CD4-positive, alpha-beta memory T cell (primary cell): Measurements from ENCODE around the gene TRABD2B. TPM values are rescaled to one million over a fixed set of nuclear protein-coding genes. Genes with fewer than 3 reads are reported as not detected.

Experiments
- CTCF ChIA-PET: fragments of 350-600 bp; sonication (Branson Sonifier 250); formaldehyde crosslinking; loops from one replicate; lab custom pipeline; 2021; ENCODE audit warnings: inconsistent platforms; ENCODE audit not compliant: partially characterized antibody; lab: Charles Lee
- POLR2A ChIA-PET: fragments of 350-600 bp; sonication (Branson Sonifier 250); formaldehyde crosslinking; loops from one replicate; lab custom pipeline; 2021; ENCODE audit not compliant: partially characterized antibody; lab: Charles Lee
- DNase-seq, 5 donors: peaks; one replicate each; pipeline versions ENCODE4 v3.0.0 to v3.0.0-alpha.2; 2020 to 2022; ENCODE audit warnings: mixed read lengths in 1 of 5
- H3K27ac ChIP-seq: one replicate; pipeline ENCODE4 v1.7.0; 2013; ENCODE audit warnings: low read depth, low read length
- H3K27me3 ChIP-seq: 2 replicates; pipeline ENCODE4 v1.7.0; 2013; ENCODE audit warnings: mild to moderate bottlenecking, low read length, moderate library complexity; ENCODE audit not compliant: insufficient read depth
- H3K36me3 ChIP-seq: 2 replicates; pipeline ENCODE4 v1.7.0; 2013; ENCODE audit warnings: mild to moderate bottlenecking, low read length, moderate library complexity; ENCODE audit not compliant: insufficient read depth
- H3K4me1 ChIP-seq: 2 replicates; pipeline ENCODE4 v1.7.0; 2013; ENCODE audit warnings: mild to moderate bottlenecking, low read length, moderate library complexity; ENCODE audit not compliant: insufficient read depth
- H3K4me3 ChIP-seq, 2 donors: one replicate each; pipeline ENCODE4 v1.7.0; 2013; ENCODE audit warnings: low read length in 2 of 2, mild to moderate bottlenecking in 1 of 2
- H3K9me3 ChIP-seq, 2 donors: one replicate each; pipeline ENCODE4 v1.7.0; 2013; ENCODE audit warnings: low read length in 2 of 2, control low read depth in 1 of 2; ENCODE audit not compliant: control insufficient read depth in 1 of 2
- H3K27ac Mint-ChIP-seq, 7 donors: one replicate each; pipeline ENCODE4 v1.8.0; 2020 to 2021; ENCODE audit warnings: mixed read lengths in 7 of 7, mild to moderate bottlenecking in 6 of 7, inconsistent platforms in 3 of 7, moderate library complexity in 3 of 7
- H3K27me3 Mint-ChIP-seq, 2 donors: one replicate each; pipeline ENCODE4 v1.8.0; 2020 to 2021; ENCODE audit warnings: mixed read lengths in 2 of 2
- H3K36me3 Mint-ChIP-seq, 2 donors: one replicate each; pipeline ENCODE4 v1.8.0; 2020 to 2021; ENCODE audit warnings: mixed read lengths in 2 of 2, inconsistent platforms in 1 of 2, mild to moderate bottlenecking in 1 of 2
- H3K4me1 Mint-ChIP-seq, 4 donors: one replicate each; pipeline ENCODE4 v1.8.0; 2020 to 2021; ENCODE audit warnings: mixed read lengths in 4 of 4, mild to moderate bottlenecking in 1 of 4
- H3K4me3 Mint-ChIP-seq, 8 donors: one replicate each; pipeline ENCODE4 v1.8.0; 2020 to 2021; ENCODE audit warnings: mixed read lengths in 8 of 8, mild to moderate bottlenecking in 7 of 8, moderate library complexity in 6 of 8, inconsistent platforms in 3 of 8
- H3K9me3 Mint-ChIP-seq, 8 donors: one replicate each; pipeline ENCODE4 v1.8.0; 2020 to 2021; ENCODE audit warnings: mixed read lengths in 8 of 8, mild to moderate bottlenecking in 5 of 8, inconsistent platforms in 3 of 8, moderate library complexity in 1 of 8
- intact Hi-C: fragments of 100-400 bp; cut with micrococcal nuclease; formaldehyde crosslinking; loops from one replicate; pipeline ENCODE4 v1.15.1; 2023
- polyA plus RNA-seq, 2 donors: library from polyadenylated mRNA; unstranded; fragments of 300-500 nt; fragmentation: Illumina TruSeq; gene quantifications; one replicate each; pipeline ENCODE4 v1.2.3, GENCODE V29; 2021
- total RNA-seq, 2 experiments: library from RNA; stranded (reverse); gene quantifications; one replicate each; pipeline ENCODE4 v1.2.3, GENCODE V29; 2021

The TRABD2B gene
- total and polyA plus RNA-seq, 4 experiments from 2014 or later, result not detected

- no peak overlapping the region for H3K4me3 ChIP-seq
- H3K27me3 Mint-ChIP-seq, result peaks cover 3 to 5% of the 10 kb centered on the region in 2 donors
- POLR2A ChIA-PET, result no interaction called here
- intact Hi-C loops, result no loop called here
- no peak for DNase-seq
- no peaks in the 10 kb centered on the region for H3K36me3 Mint-ChIP-seq
- H3K27ac Mint-ChIP-seq, result no peak overlapping the region
- no peaks in the 10 kb centered on the region for H3K27me3 ChIP-seq
- H3K27ac ChIP-seq, result no peak overlapping the region
- no peaks in the 10 kb centered on the region for H3K9me3 ChIP-seq
- no peaks in the 10 kb centered on the region for H3K9me3 Mint-ChIP-seq
- no peaks in the 10 kb centered on the region for H3K4me1 Mint-ChIP-seq
- no peak overlapping the region for H3K4me3 Mint-ChIP-seq
- H3K4me1 ChIP-seq, result no peaks in the 10 kb centered on the region
- H3K36me3 ChIP-seq, result no peaks in the 10 kb centered on the region
- CTCF ChIA-PET, result no interaction called here
Observed at GRCh38 chr1:48006264-48006663, 9.1 kb upstream of the TRABD2B start.

DNA sequence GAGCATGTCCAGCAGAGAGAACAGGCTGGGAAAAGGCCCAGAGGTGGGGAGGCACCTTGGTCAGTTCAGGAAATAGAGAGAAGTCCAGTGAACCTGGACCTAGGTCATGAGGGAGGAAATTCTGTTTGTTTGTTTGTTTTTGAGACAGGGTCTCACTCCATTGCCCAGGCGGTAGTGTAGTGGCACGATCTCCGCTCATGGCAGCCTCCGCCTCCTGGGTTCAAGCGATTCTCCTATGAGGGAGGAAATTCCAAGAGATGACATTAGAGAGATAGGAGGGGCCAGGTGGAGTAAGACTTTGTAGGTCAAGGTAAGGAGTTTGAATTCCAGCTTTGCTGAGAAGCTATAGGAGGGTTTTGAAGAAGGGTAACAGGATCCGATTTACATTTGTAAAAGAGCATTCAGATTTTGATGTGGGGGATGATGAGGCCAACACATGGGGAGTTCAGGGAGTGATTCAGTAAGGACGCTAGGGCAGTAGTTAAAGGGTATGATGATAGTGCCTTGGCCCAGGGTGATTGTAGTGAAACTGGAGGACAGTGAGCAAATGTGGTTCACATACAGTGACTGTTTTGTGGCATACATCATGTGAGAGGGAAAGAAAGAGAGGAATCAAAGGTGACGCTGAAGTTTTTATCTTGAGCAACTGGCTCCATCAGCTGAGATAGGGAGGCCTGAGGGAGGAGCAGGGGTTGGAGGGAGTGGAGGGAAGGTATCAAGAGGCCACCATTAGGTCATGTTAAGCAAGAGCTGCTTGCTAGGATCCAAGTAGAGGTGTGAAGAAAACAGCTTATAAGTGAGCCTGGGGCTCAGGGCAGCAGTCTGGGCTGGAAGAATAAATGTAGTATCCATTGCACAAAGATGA lies 8.3 kb upstream of the TRABD2B start:
- Mint-ChIP-seq H3K27me3 (peaks cover 3 to 5% of the 10 kb centered on the region in 2 donors), H3K4me3 (no peak overlapping the region), H3K27ac (no peak overlapping the region), H3K9me3 (no peaks in the 10 kb centered on the region), H3K36me3 (no peaks in the 10 kb centered on the region), H3K4me1 (no peaks in the 10 kb centered on the region)
- intact Hi-C loops, result no loop called here
- Histone ChIP-seq H3K36me3 (no peaks in the 10 kb centered on the region), H3K27ac (no peak overlapping the region), H3K4me1 (no peaks in the 10 kb centered on the region), H3K9me3 (no peaks in the 10 kb centered on the region), H3K27me3 (no peaks in the 10 kb centered on the region), H3K4me3 (no peak overlapping the region)
- POLR2A ChIA-PET, result no interaction called here
- DNase-seq, result no peak
- CTCF ChIA-PET, result no interaction called here

DNA sequence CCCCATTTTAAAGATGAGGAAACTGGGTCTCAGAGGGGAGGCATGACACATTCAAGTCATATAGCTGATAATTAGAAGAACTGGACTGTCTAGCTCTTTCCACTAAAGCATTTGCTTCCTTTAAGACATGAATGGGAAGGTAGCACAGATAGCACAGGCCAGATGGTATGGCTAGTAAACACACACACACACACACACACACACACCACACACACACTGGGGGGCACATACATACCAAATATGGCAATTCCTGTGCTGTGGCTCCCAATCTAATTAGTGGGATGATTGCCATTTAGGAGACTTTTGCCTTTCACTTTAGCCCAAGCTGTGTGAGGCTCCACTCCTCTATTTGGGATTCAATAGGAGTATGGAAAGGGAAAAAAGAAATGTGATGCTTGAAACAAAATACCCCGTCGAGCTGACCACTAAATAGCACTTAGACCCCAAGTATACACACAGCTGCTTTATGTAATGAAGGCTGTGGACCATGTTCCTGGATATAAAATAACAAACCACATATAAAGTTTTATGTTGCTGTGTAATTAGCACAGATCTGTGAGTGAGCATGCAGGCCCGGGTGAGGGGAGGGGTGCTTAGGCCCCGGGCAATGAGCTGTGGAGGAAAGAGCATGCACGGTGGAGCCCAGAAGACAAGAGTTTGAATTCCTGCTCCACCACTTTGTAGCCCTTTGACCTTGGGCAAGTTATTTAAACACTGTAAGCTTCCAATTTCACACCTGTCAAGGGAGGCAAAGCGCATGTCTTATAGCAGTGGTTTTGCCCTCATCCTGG lies 6.8 kb upstream of the TRABD2B start:
- ChIA-PET CTCF (interaction anchor here (0.6 kb wide), 1 partner anchor 26 kb away, joined by 3 read pairs; no protein-coding TSS in a partner anchor), POLR2A (no interaction called here)
- Mint-ChIP-seq H3K36me3 (no peaks in the 10 kb centered on the region), H3K27ac (no peak overlapping the region), H3K9me3 (no peaks in the 10 kb centered on the region), H3K27me3 (peaks cover 6 to 8% of the 10 kb centered on the region in 2 donors), H3K4me3 (no peak overlapping the region), H3K4me1 (no peaks in the 10 kb centered on the region)
- intact Hi-C loops, result no loop called here
- no peaks in the 10 kb centered on the region for H3K27me3 ChIP-seq
- no peak overlapping the region for H3K27ac ChIP-seq
- no peak overlapping the region for H3K4me3 ChIP-seq
- DNase-seq, result no peak
- no peaks in the 10 kb centered on the region for H3K4me1 ChIP-seq
- no peaks in the 10 kb centered on the region for H3K36me3 ChIP-seq
- no peaks in the 10 kb centered on the region for H3K9me3 ChIP-seq

DNA sequence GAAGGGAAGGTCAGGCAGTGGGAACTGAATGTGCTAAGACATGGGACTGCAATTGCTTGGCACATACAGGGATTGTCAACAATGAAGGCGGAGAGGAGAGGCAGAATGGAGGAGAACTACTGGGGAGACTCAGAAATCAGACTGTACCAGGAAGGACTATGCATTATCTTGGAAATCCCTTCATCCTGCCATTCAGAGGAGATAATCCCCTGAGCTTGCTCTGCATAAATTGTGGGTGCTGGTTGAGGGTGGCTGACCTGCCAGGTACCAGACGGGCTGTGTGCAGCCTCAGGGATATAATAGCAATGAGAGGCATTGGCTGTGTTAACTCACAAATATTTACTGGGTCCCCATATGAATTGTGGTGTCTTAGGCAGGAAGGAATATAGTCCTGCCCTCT lies 5.0 kb upstream of the TRABD2B start:
- no peak for DNase-seq
- no peaks in the 10 kb centered on the region for H3K36me3 ChIP-seq
- ChIA-PET POLR2A (no interaction called here), CTCF (no interaction called here)
- H3K4me1 Mint-ChIP-seq, result peaks cover 0 to 5% (median 1%) of the 10 kb centered on the region in 4 donors
- H3K27me3 ChIP-seq, result peaks cover 5% of the 10 kb centered on the region
- no peaks in the 10 kb centered on the region for H3K4me1 ChIP-seq
- H3K27ac ChIP-seq, result no peak overlapping the region
- H3K36me3 Mint-ChIP-seq, result no peaks in the 10 kb centered on the region
- H3K9me3 ChIP-seq, result no peaks in the 10 kb centered on the region
- no peak overlapping the region for H3K27ac Mint-ChIP-seq
- peaks cover 18 to 21% of the 10 kb centered on the region in 2 donors for H3K27me3 Mint-ChIP-seq
- intact Hi-C loops, result no loop called here
- H3K4me3 Mint-ChIP-seq, result no peak overlapping the region
- no peaks in the 10 kb centered on the region for H3K9me3 Mint-ChIP-seq
- H3K4me3 ChIP-seq, result no peak overlapping the region

- Mint-ChIP-seq H3K27ac (no peak overlapping the region), H3K36me3 (no peaks in the 10 kb centered on the region), H3K27me3 (peaks cover 18 to 21% of the 10 kb centered on the region in 2 donors), H3K9me3 (no peaks in the 10 kb centered on the region), H3K4me3 (no peak overlapping the region), H3K4me1 (peaks cover 0 to 5% (median 1%) of the 10 kb centered on the region in 4 donors)
- ChIA-PET POLR2A (no interaction called here), CTCF (no interaction called here)
- Histone ChIP-seq H3K9me3 (no peaks in the 10 kb centered on the region), H3K4me3 (no peak overlapping the region), H3K4me1 (no peaks in the 10 kb centered on the region), H3K36me3 (no peaks in the 10 kb centered on the region), H3K27ac (no peak overlapping the region), H3K27me3 (peaks cover 5% of the 10 kb centered on the region)
- intact Hi-C loops, result no loop called here
- no peak for DNase-seq
Observed at GRCh38 chr1:48001696-48002095, 4.5 kb upstream of the TRABD2B start.

GRCh38 chr1:48000883-48001282 lies 3.7 kb upstream of the TRABD2B start:
- Histone ChIP-seq H3K36me3 (no peaks in the 10 kb centered on the region), H3K27ac (no peak overlapping the region), H3K9me3 (no peaks in the 10 kb centered on the region), H3K27me3 (peaks cover 5% of the 10 kb centered on the region), H3K4me3 (no peak overlapping the region), H3K4me1 (no peaks in the 10 kb centered on the region)
- CTCF ChIA-PET, result no interaction called here
- H3K9me3 Mint-ChIP-seq, result no peaks in the 10 kb centered on the region
- no peaks in the 10 kb centered on the region for H3K36me3 Mint-ChIP-seq
- H3K4me1 Mint-ChIP-seq, result peaks cover 0 to 5% (median 5%) of the 10 kb centered on the region in 4 donors
- no peak overlapping the region for H3K27ac Mint-ChIP-seq
- H3K4me3 Mint-ChIP-seq, result no peak overlapping the region
- H3K27me3 Mint-ChIP-seq, result peaks cover 23 to 26% of the 10 kb centered on the region in 2 donors
- intact Hi-C loops, result no loop called here
- DNase-seq, result no peak
- POLR2A ChIA-PET, result no interaction called here

- Mint-ChIP-seq H3K4me1 (peaks cover 0 to 6% (median 5%) of the 10 kb centered on the region in 4 donors), H3K4me3 (peak overlapping the region in 1 of 8 donors; percentile 0), H3K36me3 (no peaks in the 10 kb centered on the region), H3K27ac (no peak overlapping the region), H3K9me3 (peaks cover 0 to 1% (median 0%) of the 10 kb centered on the region in 8 donors), H3K27me3 (peaks cover 36 to 40% of the 10 kb centered on the region in 2 donors)
- H3K27me3 ChIP-seq, result peaks cover 5% of the 10 kb centered on the region
- CTCF ChIA-PET, result interaction anchor here (0.8 to 2.9 kb wide), 4 partner anchors 9 to 236 kb away, joined by 3 to 36 read pairs (median 6); no protein-coding TSS in a partner anchor
- H3K27ac ChIP-seq, result no peak overlapping the region
- no peaks in the 10 kb centered on the region for H3K9me3 ChIP-seq
- intact Hi-C loops, result no loop called here
- H3K4me1 ChIP-seq, result no peaks in the 10 kb centered on the region
- POLR2A ChIA-PET, result no interaction called here
- no peak for DNase-seq
- H3K36me3 ChIP-seq, result no peaks in the 10 kb centered on the region
- no peak overlapping the region for H3K4me3 ChIP-seq
Observed at GRCh38 chr1:47999097-47999496, 1.9 kb upstream of the TRABD2B start.
